Right lobe of liver (tissue), 4 donors: ENCODE measurements around the gene BCDIN3D.

Experiments used
- CTCF ChIP-seq, 4 donors: fragments of 200-600 bp in 3 of 4; fragments of 450-650 bp in 1 of 4; IDR thresholded peaks; one replicate each; pipeline versions ENCODE4 v1.5.1 to v1.8.0; 2016 to 2022; ENCODE audit warnings: antibody characterized with exemption in 4 of 4, mild to moderate bottlenecking in 2 of 4
- POLR2A ChIP-seq: fragments of 450-650 bp; IDR thresholded peaks from one replicate; pipeline ENCODE4 v1.6.1; 2017; ENCODE audit warnings: antibody characterized with exemption, mild to moderate bottlenecking
- donor health status: DM: no; HTN: no; CAD: no.
- donor health status: DM: no; HTN: no; CAD: no.
- donor health status: DM: no; HTN: yes; CAD: no.

- TF ChIP-seq POLR2A: no peak
- TF ChIP-seq CTCF (IDR thresholded peaks at IDR 0.05): no peak
Observed at GRCh38 chr12:49874142-49874897, 31.4 kb upstream of the BCDIN3D start.
